ENCODE results near the gene SAPCD1. TPM values are rescaled to one million over a fixed set of nuclear protein-coding genes. Genes with fewer than 3 reads are reported as not detected.
"Not testable (repeated sequence)": the region's sequence is repeated elsewhere in the genome, so short reads cannot be mapped to it uniquely, and the experiment has no call there.

SAPCD1 gene
- total RNA-seq, 3 donors from 2014 or later, result 1.6 to 2.0 TPM; not detected in 1

GRCh38 chr6:31791324-31792089, 29.1 kb downstream of the SAPCD1 start:
- no peak overlapping the region for H3K27ac ChIP-seq

GRCh38 chr6:31792090-31792374, 29.6 kb downstream of the SAPCD1 start:
- no peaks in the 10 kb centered on the region for H3K4me1 ChIP-seq
- TF ChIP-seq CTCF (IDR thresholded peaks at IDR 0.05) (no peak), POLR2A (IDR thresholded peaks at IDR 0.05) (no peak), POLR2AphosphoS5 (IDR thresholded peaks at IDR 0.05) (no peak)
- H3K27ac ChIP-seq, result no peak overlapping the region
- no peak overlapping the region for H3K4me3 ChIP-seq
- DNase-seq (ENCODE audit: low spot score in 2 of 2), result no peak
- intact Hi-C loops (cut with DNase I; ENCODE audit: low total_unique reads), result no loop called here
- H3K27me3 ChIP-seq, result no peaks in the 10 kb centered on the region
- H3K9me3 ChIP-seq, result no peaks in the 10 kb centered on the region
- H3K36me3 ChIP-seq, result no peaks in the 10 kb centered on the region

More at GRCh38 chr6:31791324-31792089, 29.1 kb downstream of the SAPCD1 start:
- Histone ChIP-seq H3K4me3 (no peak overlapping the region), H3K36me3 (no peaks in the 10 kb centered on the region), H3K9me3 (no peaks in the 10 kb centered on the region), H3K27me3 (no peaks in the 10 kb centered on the region), H3K4me1 (no peaks in the 10 kb centered on the region)
- intact Hi-C loops (cut with DNase I; ENCODE audit: low total_unique reads), result no loop called here
- no peak for DNase-seq (ENCODE audit: low spot score in 2 of 2)
- TF ChIP-seq POLR2AphosphoS5 (IDR thresholded peaks at IDR 0.05) (no peak), CTCF (IDR thresholded peaks at IDR 0.05) (peak; percentile 14 to 45 (median 39)), POLR2A (IDR thresholded peaks at IDR 0.05) (no peak)

GRCh38 chr6:31792761-31793171, 30.3 kb downstream of the SAPCD1 start:
- H3K4me3 ChIP-seq, result no peak overlapping the region
- no peak for DNase-seq (ENCODE audit: low spot score in 2 of 2)
- H3K27me3 ChIP-seq, result no peaks in the 10 kb centered on the region
- H3K9me3 ChIP-seq, result no peaks in the 10 kb centered on the region
- intact Hi-C loops (cut with DNase I; ENCODE audit: low total_unique reads), result no loop called here
- no peaks in the 10 kb centered on the region for H3K36me3 ChIP-seq
- no peaks in the 10 kb centered on the region for H3K4me1 ChIP-seq
- peak overlapping the region in 1 of 2 donors; percentile 48 for H3K27ac ChIP-seq
- TF ChIP-seq CTCF (IDR thresholded peaks at IDR 0.05) (no peak), POLR2AphosphoS5 (IDR thresholded peaks at IDR 0.05) (no peak), POLR2A (IDR thresholded peaks at IDR 0.05) (no peak)

- H3K4me1 ChIP-seq; DNase-seq (ENCODE audit: low spot score in 2 of 2); H3K27me3 ChIP-seq; H3K9me3 ChIP-seq; intact Hi-C loops (cut with DNase I; ENCODE audit: low total_unique reads); H3K36me3 ChIP-seq: not testable (repeated sequence)
- peak overlapping the region in 1 of 2 donors; percentile 97 for H3K27ac ChIP-seq
- H3K4me3 ChIP-seq, result peak overlapping the region in 2 of 3 donors; percentile 74 to 88
These were observed 31.4 kb downstream of the SAPCD1 start for GRCh38 chr6:31793927-31794245.

GRCh38 chr6:31794294-31794865, 31.9 kb downstream of the SAPCD1 start:
- peak overlapping the region; percentile 74 to 88 (median 75) for H3K4me3 ChIP-seq
- H3K27ac ChIP-seq, result peak overlapping the region; percentile 97 to 99
- no peaks in the 10 kb centered on the region for H3K27me3 ChIP-seq
- DNase-seq (ENCODE audit: low spot score in 2 of 2), result no peak
- H3K36me3 ChIP-seq, result no peaks in the 10 kb centered on the region
- TF ChIP-seq CTCF (IDR thresholded peaks at IDR 0.05) (no peak), POLR2A (IDR thresholded peaks at IDR 0.05) (no peak), POLR2AphosphoS5 (IDR thresholded peaks at IDR 0.05) (no peak)
- no peaks in the 10 kb centered on the region for H3K4me1 ChIP-seq
- intact Hi-C loops (cut with DNase I; ENCODE audit: low total_unique reads), result no loop called here
- no peaks in the 10 kb centered on the region for H3K9me3 ChIP-seq
